ENCODE measurements around the gene ATP11C. TPM values are rescaled to one million over a fixed set of nuclear protein-coding genes. Genes with fewer than 3 reads are reported as not detected.

ATP11C gene
- total RNA-seq, 3 donors from 2014 or later, result 10.8 to 17.0 (median 13.1) TPM

GRCh38 chrX:139776599-139776998 lies 156.3 kb downstream of the ATP11C start:
- no peak for TF ChIP-seq CTCF (IDR thresholded peaks at IDR 0.05)
- ATAC-seq, result no peak
- no peak for DNase-seq
- H3K9me3 ChIP-seq, result no peaks in the 10 kb centered on the region
- H3K36me3 ChIP-seq (ENCODE audit: low read depth), result no peaks in the 10 kb centered on the region
- intact Hi-C loops (cut with DNase I, micrococcal nuclease), result no loop called here
- H3K4me1 ChIP-seq (ENCODE audit: low read depth), result no peaks in the 10 kb centered on the region
- no peak overlapping the region for H3K4me3 ChIP-seq

GRCh38 chrX:139770366-139770765 lies 162.5 kb downstream of the ATP11C start:
- ATAC-seq, result no peak
- DNase-seq, result no peak
- intact Hi-C loops (cut with DNase I, micrococcal nuclease), result no loop called here
- no peak overlapping the region for H3K4me3 ChIP-seq
- H3K9me3 ChIP-seq, result no peaks in the 10 kb centered on the region
- no peak for TF ChIP-seq CTCF (IDR thresholded peaks at IDR 0.05)
- no peaks in the 10 kb centered on the region for H3K4me1 ChIP-seq (ENCODE audit: low read depth)
- no peaks in the 10 kb centered on the region for H3K36me3 ChIP-seq (ENCODE audit: low read depth)

- Histone ChIP-seq H3K4me1 (ENCODE audit: low read depth) (no peaks in the 10 kb centered on the region), H3K36me3 (ENCODE audit: low read depth) (no peaks in the 10 kb centered on the region), H3K9me3 (no peaks in the 10 kb centered on the region), H3K4me3 (no peak overlapping the region)
- peak in 1 of 3 donors; percentile 4 for DNase-seq
- no peak for TF ChIP-seq CTCF (IDR thresholded peaks at IDR 0.05)
- intact Hi-C loops (cut with DNase I, micrococcal nuclease), result no loop called here
- ATAC-seq, result peak; percentile 41
Measured at GRCh38 chrX:139766545-139766983, 166.3 kb downstream of the ATP11C start.

- ATAC-seq, result no peak
- Histone ChIP-seq H3K4me3 (no peak overlapping the region), H3K36me3 (ENCODE audit: low read depth) (no peaks in the 10 kb centered on the region), H3K4me1 (ENCODE audit: low read depth) (no peaks in the 10 kb centered on the region), H3K9me3 (no peaks in the 10 kb centered on the region)
- DNase-seq, result no peak
- TF ChIP-seq CTCF (IDR thresholded peaks at IDR 0.05), result no peak
- intact Hi-C loops (cut with DNase I, micrococcal nuclease), result no loop called here
Measured at GRCh38 chrX:139762400-139763183, 170.3 kb downstream of the ATP11C start.

GRCh38 chrX:139759637-139760036 lies 173.2 kb downstream of the ATP11C start:
- no peak overlapping the region for H3K4me3 ChIP-seq
- H3K36me3 ChIP-seq (ENCODE audit: low read depth), result no peaks in the 10 kb centered on the region
- intact Hi-C loops (cut with DNase I, micrococcal nuclease), result no loop called here
- TF ChIP-seq CTCF (IDR thresholded peaks at IDR 0.05), result no peak
- ATAC-seq (no peak), DNase-seq (no peak)
- peaks cover 6% of the 10 kb centered on the region for H3K9me3 ChIP-seq
- H3K4me1 ChIP-seq (ENCODE audit: low read depth), result no peaks in the 10 kb centered on the region
